Measurements from ENCODE around the gene OR8G1.

The OR8G1 gene

GRCh38 chr11:124278261-124278660 lies 37.4 kb downstream of the OR8G1 start:
- no peak overlapping the region for H3K4me3 ChIP-seq (ENCODE audit: low read depth, low read length)
- peak; percentile 18 for DNase-seq (ENCODE audit: low read depth)
- no peak for TF ChIP-seq CTCF (conservative IDR thresholded peaks at IDR 0.05; ENCODE audit: low read depth, low read length)

- H3K4me3 ChIP-seq (ENCODE audit: low read depth, low read length) = no peak overlapping the region
- no peak for TF ChIP-seq CTCF (conservative IDR thresholded peaks at IDR 0.05; ENCODE audit: low read depth, low read length)
- peak; percentile 85 for DNase-seq (ENCODE audit: low read depth)
Measured at GRCh38 chr11:124285610-124286344, 44.9 kb downstream of the OR8G1 start.

GRCh38 chr11:124294687-124295086 lies 53.8 kb downstream of the OR8G1 start:
- no peak overlapping the region for H3K4me3 ChIP-seq (ENCODE audit: low read depth, low read length)
- no peak for TF ChIP-seq CTCF (conservative IDR thresholded peaks at IDR 0.05; ENCODE audit: low read depth, low read length)
- DNase-seq (ENCODE audit: low read depth) = no peak

- no peak overlapping the region for H3K4me3 ChIP-seq (ENCODE audit: low read depth, low read length)
- DNase-seq (ENCODE audit: low read depth) = no peak
- no peak for TF ChIP-seq CTCF (conservative IDR thresholded peaks at IDR 0.05; ENCODE audit: low read depth, low read length)
Measured at GRCh38 chr11:124296016-124296415, 55.1 kb downstream of the OR8G1 start.

GRCh38 chr11:124297921-124298320 lies 57.0 kb downstream of the OR8G1 start:
- DNase-seq (ENCODE audit: low read depth) = peak; percentile 18
- no peak overlapping the region for H3K4me3 ChIP-seq (ENCODE audit: low read depth, low read length)
- TF ChIP-seq CTCF (conservative IDR thresholded peaks at IDR 0.05; ENCODE audit: low read depth, low read length) = no peak

GRCh38 chr11:124301548-124301947 lies 60.7 kb downstream of the OR8G1 start:
- H3K4me3 ChIP-seq (ENCODE audit: low read depth, low read length) = no peak overlapping the region
- TF ChIP-seq CTCF (conservative IDR thresholded peaks at IDR 0.05; ENCODE audit: low read depth, low read length) = no peak
- peak; percentile 81 for DNase-seq (ENCODE audit: low read depth)

All from choroid plexus epithelial cell (primary cell).